Measurements from ENCODE around the gene MARCHF6.

DNA sequence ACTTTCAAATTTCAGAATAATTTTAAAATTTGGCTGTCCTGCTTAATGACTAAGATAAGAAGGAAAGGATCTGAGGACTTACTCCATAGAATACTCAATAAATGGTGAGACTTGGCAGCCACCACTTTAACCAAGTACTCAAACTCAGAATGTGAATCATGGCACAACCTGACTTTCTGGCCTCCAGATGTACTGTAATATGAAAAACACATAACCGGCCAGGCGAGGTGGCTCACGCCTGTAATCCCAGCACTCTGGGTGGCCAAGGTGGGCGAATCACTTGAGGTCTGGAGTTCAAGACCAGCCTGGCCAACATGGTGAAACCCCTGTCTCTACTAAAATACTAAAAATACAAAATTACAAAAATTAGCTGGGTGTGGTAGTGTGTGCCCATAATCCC is 10.0 kb upstream of the MARCHF6 start:
- TF ChIP-seq, protein P1, sequence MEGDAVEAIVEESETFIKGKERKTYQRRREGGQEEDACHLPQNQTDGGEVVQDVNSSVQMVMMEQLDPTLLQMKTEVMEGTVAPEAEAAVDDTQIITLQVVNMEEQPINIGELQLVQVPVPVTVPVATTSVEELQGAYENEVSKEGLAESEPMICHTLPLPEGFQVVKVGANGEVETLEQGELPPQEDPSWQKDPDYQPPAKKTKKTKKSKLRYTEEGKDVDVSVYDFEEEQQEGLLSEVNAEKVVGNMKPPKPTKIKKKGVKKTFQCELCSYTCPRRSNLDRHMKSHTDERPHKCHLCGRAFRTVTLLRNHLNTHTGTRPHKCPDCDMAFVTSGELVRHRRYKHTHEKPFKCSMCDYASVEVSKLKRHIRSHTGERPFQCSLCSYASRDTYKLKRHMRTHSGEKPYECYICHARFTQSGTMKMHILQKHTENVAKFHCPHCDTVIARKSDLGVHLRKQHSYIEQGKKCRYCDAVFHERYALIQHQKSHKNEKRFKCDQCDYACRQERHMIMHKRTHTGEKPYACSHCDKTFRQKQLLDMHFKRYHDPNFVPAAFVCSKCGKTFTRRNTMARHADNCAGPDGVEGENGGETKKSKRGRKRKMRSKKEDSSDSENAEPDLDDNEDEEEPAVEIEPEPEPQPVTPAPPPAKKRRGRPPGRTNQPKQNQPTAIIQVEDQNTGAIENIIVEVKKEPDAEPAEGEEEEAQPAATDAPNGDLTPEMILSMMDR (IDR thresholded peaks at IDR 0.05): no peak
- TF ChIP-seq POLR2AphosphoS5 (IDR thresholded peaks at IDR 0.05) (no peak), POLR2A (IDR thresholded peaks at IDR 0.05) (no peak)
